ENCODE measurements around the gene ZNHIT1. TPM values are rescaled to one million over a fixed set of nuclear protein-coding genes. Genes with fewer than 3 reads are reported as not detected.

ZNHIT1 gene
- total RNA-seq, 4 donors from 2014 or later = 54.6 to 113 (median 77.1) TPM

DNA sequence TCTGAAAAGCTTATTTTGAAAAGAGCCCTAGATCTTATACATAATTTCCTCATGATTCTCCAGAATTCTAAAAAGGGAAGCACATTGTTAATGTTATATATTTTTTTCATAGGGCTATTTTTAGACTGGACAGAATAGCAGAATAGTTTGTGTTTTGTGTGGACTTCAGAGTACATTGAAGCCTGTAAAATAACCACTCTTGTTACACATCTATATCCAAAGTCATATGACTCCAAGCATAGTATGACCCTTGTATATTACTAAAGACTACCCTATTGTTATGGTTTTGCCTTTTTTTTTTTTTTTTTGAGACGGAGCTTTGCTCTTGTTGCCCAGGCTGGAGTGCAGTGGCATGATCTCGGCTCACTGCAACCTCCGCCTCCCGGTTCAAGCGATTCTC, 53.1 kb downstream of the ZNHIT1 start:
- no peak for DNase-seq (ENCODE audit: low spot score)
- TF ChIP-seq, protein P1, sequence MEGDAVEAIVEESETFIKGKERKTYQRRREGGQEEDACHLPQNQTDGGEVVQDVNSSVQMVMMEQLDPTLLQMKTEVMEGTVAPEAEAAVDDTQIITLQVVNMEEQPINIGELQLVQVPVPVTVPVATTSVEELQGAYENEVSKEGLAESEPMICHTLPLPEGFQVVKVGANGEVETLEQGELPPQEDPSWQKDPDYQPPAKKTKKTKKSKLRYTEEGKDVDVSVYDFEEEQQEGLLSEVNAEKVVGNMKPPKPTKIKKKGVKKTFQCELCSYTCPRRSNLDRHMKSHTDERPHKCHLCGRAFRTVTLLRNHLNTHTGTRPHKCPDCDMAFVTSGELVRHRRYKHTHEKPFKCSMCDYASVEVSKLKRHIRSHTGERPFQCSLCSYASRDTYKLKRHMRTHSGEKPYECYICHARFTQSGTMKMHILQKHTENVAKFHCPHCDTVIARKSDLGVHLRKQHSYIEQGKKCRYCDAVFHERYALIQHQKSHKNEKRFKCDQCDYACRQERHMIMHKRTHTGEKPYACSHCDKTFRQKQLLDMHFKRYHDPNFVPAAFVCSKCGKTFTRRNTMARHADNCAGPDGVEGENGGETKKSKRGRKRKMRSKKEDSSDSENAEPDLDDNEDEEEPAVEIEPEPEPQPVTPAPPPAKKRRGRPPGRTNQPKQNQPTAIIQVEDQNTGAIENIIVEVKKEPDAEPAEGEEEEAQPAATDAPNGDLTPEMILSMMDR (IDR thresholded peaks at IDR 0.05) = no peak
- no peak for ATAC-seq (ENCODE audit: low FRiP score)

DNA sequence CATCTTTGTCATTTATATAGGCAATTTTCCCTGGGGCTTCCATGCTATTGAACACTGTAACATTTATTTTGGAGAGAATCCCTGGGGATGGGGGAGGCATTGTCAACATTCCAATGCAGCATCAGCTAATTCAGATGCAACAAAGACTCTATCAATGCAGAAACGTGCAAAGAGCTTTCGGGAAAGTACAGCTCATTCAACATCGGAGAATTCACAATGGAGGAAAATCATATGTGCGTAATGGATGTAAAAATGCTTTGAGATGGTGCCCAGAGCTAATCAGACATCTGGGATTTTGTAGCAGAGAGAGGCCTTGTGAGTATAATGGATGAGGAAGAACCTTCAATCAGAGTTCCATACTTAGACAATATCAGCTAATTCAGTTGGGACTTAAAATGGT, 55.2 kb downstream of the ZNHIT1 start:
- no peak for DNase-seq (ENCODE audit: low spot score)
- no peak for ATAC-seq (ENCODE audit: low FRiP score)
- TF ChIP-seq, protein P1 (IDR thresholded peaks at IDR 0.05) = no peak

Small RNAs within 50 kb of the gene (small RNA-seq; reads per million reads assigned to genes)
- gene RNU6-1104P = not detected

Other genes starting within 250 kb of the ZNHIT1 start
- 1 to 10 TPM in 1 of 4 donors, not detected in 3; 2.4 TPM for gene MUC12, start 248.6 kb upstream of the ZNHIT1 start, total RNA-seq
- gene MUC17, start 198.1 kb upstream of the ZNHIT1 start, total RNA-seq = not detected
- gene TRIM56, start 132.7 kb upstream of the ZNHIT1 start, total RNA-seq = 10 to 100 TPM; 14.1 to 41.1 (median 20.9) TPM
- gene SERPINE1, start 91.1 kb upstream of the ZNHIT1 start, total RNA-seq = 100 to 1,000 TPM in 2 of 4 donors, 10 to 100 TPM in 2; 36.4 to 861 (median 118) TPM
- gene AP1S1, start 63.7 kb upstream of the ZNHIT1 start, total RNA-seq = 10 to 100 TPM; 30.7 to 52.3 (median 36.4) TPM
- gene VGF, start 52.6 kb upstream of the ZNHIT1 start, total RNA-seq = under 1 TPM in 1 of 4 donors, not detected in 3; 0.60 TPM
- gene NAT16, start 37.9 kb upstream of the ZNHIT1 start, total RNA-seq = under 1 TPM in 1 of 4 donors, not detected in 3; 0.09 TPM
- gene MOGAT3, start 17.1 kb upstream of the ZNHIT1 start, total RNA-seq = not detected
- gene PLOD3, start 584 bp upstream of the ZNHIT1 start, total RNA-seq = 10 to 100 TPM; 41.1 to 68.5 (median 51.6) TPM
- 100 to 1,000 TPM in 1 of 4 donors, 10 to 100 TPM in 3; 43.3 to 280 (median 60.5) TPM for gene CLDN15, start 19.6 kb downstream of the ZNHIT1 start, total RNA-seq
- 100 to 1,000 TPM; 243 to 384 (median 344) TPM for gene FIS1, start 26.9 kb downstream of the ZNHIT1 start, total RNA-seq
- 10 to 100 TPM in 2 of 4 donors, 1 to 10 TPM in 2; 8.4 to 21.4 (median 12.6) TPM for gene IFT22, start 103.6 kb downstream of the ZNHIT1 start, total RNA-seq
- gene COL26A1, start 144.7 kb downstream of the ZNHIT1 start, total RNA-seq = under 1 TPM in 1 of 4 donors, not detected in 3; 0.37 TPM

Measured in omental fat pad (tissue), 4 donors.